Neuronal stem cell (in vitro differentiated cells): ENCODE data around the gene NPR3.

ENCODE experiments used
- DNase-seq: peaks from one replicate; pipeline ENCODE4 v3.0.0-alpha.2; 2013; ENCODE audit warnings: low spot score
- H2AFZ ChIP-seq: one replicate; pipeline ENCODE4 v1.6.1; 2013; ENCODE audit warnings: mild to moderate bottlenecking, low read length, inconsistent platforms
- H2AK5ac ChIP-seq: 2 replicates; pipeline ENCODE4 v1.6.1; 2013; ENCODE audit warnings: low read depth, mild to moderate bottlenecking, inconsistent platforms, low read length, moderate library complexity, mixed read lengths
- H2BK120ac ChIP-seq: 2 replicates; pipeline ENCODE4 v1.6.1; 2013; ENCODE audit warnings: low read depth, mild to moderate bottlenecking, inconsistent platforms, low read length, moderate library complexity, mixed read lengths
- H2BK12ac ChIP-seq: one replicate; pipeline ENCODE4 v1.6.1; 2013; ENCODE audit warnings: low read length, inconsistent platforms
- H2BK15ac ChIP-seq: 2 replicates; pipeline ENCODE4 v1.6.1; 2013; ENCODE audit warnings: mild to moderate bottlenecking, low read length, inconsistent platforms, mixed read lengths
- H2BK5ac ChIP-seq: one replicate; pipeline ENCODE4 v1.6.1; 2013; ENCODE audit warnings: inconsistent platforms, mild to moderate bottlenecking, low read length, moderate library complexity
- H3K14ac ChIP-seq: one replicate; pipeline ENCODE4 v1.6.1; 2013; ENCODE audit warnings: low read length, inconsistent platforms
- H3K18ac ChIP-seq: 2 replicates; pipeline ENCODE4 v1.6.1; 2013; ENCODE audit warnings: low read length, inconsistent platforms
- H3K23ac ChIP-seq: 2 replicates; pipeline ENCODE4 v1.6.1; 2013; ENCODE audit warnings: low read depth, mild to moderate bottlenecking, mixed read lengths, low read length, inconsistent platforms; ENCODE audit not compliant: poor library complexity
- H3K27ac ChIP-seq: replicated peaks from 3 replicates; pipeline ENCODE4 v1.5.1; 2013; ENCODE audit warnings: low read length, inconsistent platforms
- H3K27me3 ChIP-seq, 3 experiments: 2 replicates each; pipeline ENCODE4 v1.6.1; 2013; ENCODE audit warnings: low read length in 3 of 3, mild to moderate bottlenecking in 2 of 3, inconsistent platforms in 1 of 3, low read depth in 1 of 3, mixed read lengths in 1 of 3, moderate library complexity in 1 of 3; ENCODE audit not compliant: control insufficient read depth in 3 of 3, insufficient read depth in 3 of 3
- H3K36me3 ChIP-seq, 2 donors: replicated peaks in 1 of 2; 2 replicates each; pipeline ENCODE4 v1.6.1; 2013; ENCODE audit warnings: low read length in 2 of 2; ENCODE audit not compliant: control insufficient read depth in 2 of 2, insufficient read depth in 2 of 2
- H3K4ac ChIP-seq: 2 replicates; pipeline ENCODE4 v1.6.1; 2013; ENCODE audit warnings: inconsistent platforms, mild to moderate bottlenecking, low read length, moderate library complexity
- H3K4me1 ChIP-seq, 2 donors: 1 replicate in 1 of 2; 2 replicates in 1 of 2; pipeline ENCODE4 v1.6.1; 2013; ENCODE audit warnings: low read length in 2 of 2, low read depth in 1 of 2; ENCODE audit not compliant: control insufficient read depth in 2 of 2, insufficient read depth in 1 of 2
- H3K4me2 ChIP-seq: one replicate; pipeline ENCODE4 v1.6.1; 2013; ENCODE audit warnings: mild to moderate bottlenecking, low read length, inconsistent platforms; ENCODE audit not compliant: insufficient read depth, poor library complexity, severe bottlenecking
- H3K4me3 ChIP-seq, 2 donors: 2 replicates each; pipeline ENCODE4 v1.5.1; 2013; ENCODE audit warnings: low read length in 2 of 2, mild to moderate bottlenecking in 2 of 2, inconsistent platforms in 1 of 2, moderate library complexity in 1 of 2
- H3K79me1 ChIP-seq: one replicate; pipeline ENCODE4 v1.6.1; 2013; ENCODE audit warnings: low read depth, mild to moderate bottlenecking, inconsistent platforms, low read length, moderate library complexity
- H3K9ac ChIP-seq: one replicate; pipeline ENCODE4 v1.6.1; 2013; ENCODE audit warnings: mild to moderate bottlenecking, low read depth, low read length, inconsistent platforms; ENCODE audit not compliant: poor library complexity
- H3K9me3 ChIP-seq, 2 donors: replicated peaks in 1 of 2; 2 replicates each; pipeline versions ENCODE3 to v1.6.1; 2013; ENCODE audit warnings: low read length in 2 of 2, mild to moderate bottlenecking in 2 of 2, inconsistent platforms in 1 of 2, low read depth in 1 of 2, mixed read lengths in 1 of 2, moderate library complexity in 1 of 2; ENCODE audit not compliant: control insufficient read depth in 2 of 2, insufficient read depth in 1 of 2
- H4K8ac ChIP-seq: one replicate; pipeline ENCODE4 v1.6.1; 2013; ENCODE audit warnings: low read depth, mild to moderate bottlenecking, inconsistent platforms, low read length, moderate library complexity
- H4K91ac ChIP-seq: one replicate; pipeline ENCODE4 v1.6.1; 2013; ENCODE audit warnings: low read length, low read depth, mild to moderate bottlenecking, inconsistent platforms; ENCODE audit not compliant: poor library complexity
- WGBS, 2 donors: extraction: QIAGEN DNeasy Blood & Tissue Kit; methylation state at CpG; one replicate each; pipeline ENCODE4 v1.1.7; 2013; ENCODE audit warnings: missing lambda C conversion rate in 2 of 2, mixed read lengths in 1 of 2; ENCODE audit not compliant: insufficient read length in 2 of 2, insufficient replicate concordance in 1 of 2; ENCODE audit errors: extremely low coverage in 2 of 2; 5-methylcytosine and 5-hydroxymethylcytosine counted together

NPR3 gene

GRCh38 chr5:32805971-32806638, 95.0 kb downstream of the NPR3 start:
- Histone ChIP-seq H2AFZ (no peak overlapping the region), H2BK12ac (no peak overlapping the region), H3K9ac (no peak overlapping the region), H3K4me3 (no peak overlapping the region), H3K4me2 (no peak overlapping the region), H3K14ac (no peak overlapping the region), H4K91ac (no peak overlapping the region), H3K4me1 (no peaks in the 10 kb centered on the region), H2BK5ac (no peak overlapping the region), H2BK15ac (no peak overlapping the region), H4K8ac (no peak overlapping the region), H3K9me3 (no peaks in the 10 kb centered on the region), H2AK5ac (no peak overlapping the region), H3K27ac (no peak overlapping the region), H3K23ac (no peak overlapping the region), H3K18ac (no peak overlapping the region), H3K36me3 (no peaks in the 10 kb centered on the region), H2BK120ac (no peak overlapping the region), H3K79me1 (no peaks in the 10 kb centered on the region), H3K4ac (no peak overlapping the region), H3K27me3 (no peaks in the 10 kb centered on the region)
- WGBS, 2 donors: no CpG with 5 or more reads among the region's 6 CpGs
- DNase-seq: no peak

GRCh38 chr5:32808783-32809182, 97.7 kb downstream of the NPR3 start:
- WGBS, 2 donors: no CpG with 5 or more reads among the region's 1 CpG
- no peak overlapping the region for H4K8ac ChIP-seq
- no peaks in the 10 kb centered on the region for H3K9me3 ChIP-seq

GRCh38 chr5:32810804-32811203, 99.7 kb downstream of the NPR3 start:
- Histone ChIP-seq H3K4ac (no peak overlapping the region), H3K23ac (no peak overlapping the region), H3K4me2 (no peak overlapping the region), H3K27me3 (no peaks in the 10 kb centered on the region), H2AFZ (no peak overlapping the region), H3K9ac (no peak overlapping the region), H3K27ac (no peak overlapping the region), H3K14ac (no peak overlapping the region), H2BK15ac (no peak overlapping the region), H3K18ac (no peak overlapping the region), H3K9me3 (no peaks in the 10 kb centered on the region), H2BK120ac (no peak overlapping the region), H3K79me1 (no peaks in the 10 kb centered on the region), H3K36me3 (no peaks in the 10 kb centered on the region), H4K91ac (no peak overlapping the region), H2BK12ac (no peak overlapping the region), H3K4me3 (no peak overlapping the region), H4K8ac (no peak overlapping the region), H2AK5ac (no peak overlapping the region), H3K4me1 (no peaks in the 10 kb centered on the region), H2BK5ac (no peak overlapping the region)
- WGBS, 2 donors: no CpG with 5 or more reads among the region's 2 CpGs
- DNase-seq: no peak

More at GRCh38 chr5:32808783-32809182, 97.7 kb downstream of the NPR3 start:
- H3K9ac ChIP-seq: no peak overlapping the region
- H2BK120ac ChIP-seq: no peak overlapping the region
- H2BK12ac ChIP-seq: no peak overlapping the region
- H2BK15ac ChIP-seq: no peak overlapping the region
- H3K4me1 ChIP-seq: no peaks in the 10 kb centered on the region
- no peak overlapping the region for H2BK5ac ChIP-seq
- H3K4me2 ChIP-seq: no peak overlapping the region
- no peak overlapping the region for H2AFZ ChIP-seq
- no peak for DNase-seq
- H3K4me3 ChIP-seq: no peak overlapping the region
- no peaks in the 10 kb centered on the region for H3K79me1 ChIP-seq
- H2AK5ac ChIP-seq: no peak overlapping the region
- no peak overlapping the region for H4K91ac ChIP-seq
- no peak overlapping the region for H3K4ac ChIP-seq
- H3K23ac ChIP-seq: no peak overlapping the region
- H3K18ac ChIP-seq: no peak overlapping the region
- no peaks in the 10 kb centered on the region for H3K36me3 ChIP-seq
- H3K14ac ChIP-seq: no peak overlapping the region
- no peak overlapping the region for H3K27ac ChIP-seq
- H3K27me3 ChIP-seq: no peaks in the 10 kb centered on the region

GRCh38 chr5:32812399-32812798, 101.3 kb downstream of the NPR3 start:
- H3K36me3 ChIP-seq: no peaks in the 10 kb centered on the region

More at GRCh38 chr5:32812399-32812798, 101.3 kb downstream of the NPR3 start:
- Histone ChIP-seq H2BK5ac (no peak overlapping the region), H2BK120ac (no peak overlapping the region), H3K27ac (no peak overlapping the region), H3K4me2 (no peak overlapping the region), H2BK15ac (no peak overlapping the region), H3K4ac (no peak overlapping the region), H2AFZ (no peak overlapping the region), H3K4me3 (no peak overlapping the region), H4K91ac (no peak overlapping the region), H3K9ac (no peak overlapping the region), H2AK5ac (no peak overlapping the region), H3K14ac (no peak overlapping the region), H3K79me1 (no peaks in the 10 kb centered on the region), H3K27me3 (no peaks in the 10 kb centered on the region), H4K8ac (no peak overlapping the region), H3K23ac (no peak overlapping the region), H3K9me3 (no peaks in the 10 kb centered on the region), H3K18ac (no peak overlapping the region), H2BK12ac (no peak overlapping the region), H3K4me1 (no peaks in the 10 kb centered on the region)
- DNase-seq: no peak
- no CpG with 5 or more reads among the region's 5 CpGs for WGBS, 2 donors
